Vagina (tissue), 2 donors: Measurements from ENCODE around the gene KRTAP8-1. TPM values are rescaled to one million over a fixed set of nuclear protein-coding genes. Genes with fewer than 3 reads are reported as not detected.

Experiments used
- DNase-seq, 2 donors: peaks; one replicate each; pipeline ENCODE4 v3.0.0-alpha.2; 2017; ENCODE audit errors: extremely low spot score in 2 of 2
- H3K27ac ChIP-seq: fragments of 200-600 bp; sonication (generic); one replicate; pipeline ENCODE4 v1.5.1; 2019
- H3K27me3 ChIP-seq: fragments of 200-600 bp; sonication (generic); one replicate; pipeline ENCODE4 v1.5.1; 2019
- H3K36me3 ChIP-seq, 2 donors: fragments of 200-600 bp; sonication (generic); one replicate each; pipeline ENCODE4 v1.5.1; 2017 to 2019
- H3K4me1 ChIP-seq: fragments of 200-600 bp; sonication (generic); one replicate; pipeline ENCODE4 v1.5.1; 2019
- H3K4me3 ChIP-seq, 2 donors: fragments of 200-600 bp; sonication (generic); 1 replicate in 1 of 2; 2 replicates in 1 of 2; pipeline ENCODE4 v1.5.1; 2016 to 2019
- H3K9me3 ChIP-seq: fragments of 200-600 bp; sonication (generic); one replicate; pipeline ENCODE4 v1.5.1; 2019
- CTCF ChIP-seq, 3 experiments: fragments of 450-650 bp in 2 of 3; fragments of 200-600 bp in 1 of 3; sonication (generic) in 1 of 3; IDR thresholded peaks; one replicate each; pipeline ENCODE4 v1.5.1; 2017 to 2019; ENCODE audit warnings: antibody characterized with exemption in 3 of 3, mild to moderate bottlenecking in 2 of 3, moderate library complexity in 2 of 3
- POLR2A ChIP-seq, 2 donors: fragments of 450-650 bp; IDR thresholded peaks; one replicate each; pipeline ENCODE4 v1.6.1; 2017; ENCODE audit warnings: antibody characterized with exemption in 2 of 2, mild to moderate bottlenecking in 2 of 2, moderate library complexity in 2 of 2
- POLR2AphosphoS5 ChIP-seq, 2 donors: sonication (generic); formaldehyde crosslinking; IDR thresholded peaks; one replicate each; pipeline ENCODE4 v1.9.0; 2017; ENCODE audit warnings: antibody characterized with exemption in 2 of 2, mild to moderate bottlenecking in 2 of 2, low read depth in 1 of 2; ENCODE audit not compliant: insufficient read depth in 1 of 2
- intact Hi-C: fragments of 100-400 bp; cut with DNase I; formaldehyde crosslinking; loops from one replicate; pipeline ENCODE4 v1.15.1; 2023
- total RNA-seq: library from RNA; depleted of rRNA; stranded (reverse); fragments of >200 nt; gene quantifications from one replicate; pipeline ENCODE4 v1.2.3, GENCODE V29; 2016

KRTAP8-1 gene
- total RNA-seq, 1 donor from 2014 or later, result not detected

DNA sequence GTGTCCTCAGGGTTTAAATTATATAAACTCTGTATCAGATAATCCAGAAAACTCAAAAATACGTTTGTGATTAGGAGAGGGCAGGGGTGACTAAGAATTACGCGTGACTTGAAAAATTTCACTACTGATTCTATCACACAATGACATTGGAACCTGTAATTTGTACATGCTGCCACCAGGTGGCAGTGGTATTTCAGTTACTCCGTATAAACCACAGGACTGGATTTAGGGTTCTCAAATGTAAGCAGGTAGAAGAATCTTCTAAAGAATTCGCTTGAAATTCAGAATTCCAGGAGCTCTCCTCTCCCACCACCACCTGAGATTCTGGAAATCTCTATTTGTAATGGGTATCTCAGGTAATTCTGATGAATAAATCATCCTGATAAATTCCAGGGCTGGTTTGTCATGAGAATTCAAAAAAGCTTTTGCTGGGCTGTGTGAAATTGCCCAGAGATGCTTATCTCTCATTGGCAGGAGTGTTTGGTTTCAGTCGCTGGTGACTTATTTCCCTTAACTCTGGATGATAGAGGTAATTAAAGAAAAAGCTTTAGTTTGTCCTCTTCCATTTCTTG, 18.2 kb upstream of the KRTAP8-1 start:
- no peak for DNase-seq
- Histone ChIP-seq H3K4me3 (no peak overlapping the region), H3K4me1 (no peaks in the 10 kb centered on the region), H3K36me3 (no peaks in the 10 kb centered on the region), H3K9me3 (no peaks in the 10 kb centered on the region), H3K27me3 (no peaks in the 10 kb centered on the region), H3K27ac (no peak overlapping the region)
- no peak for TF ChIP-seq CTCF (IDR thresholded peaks at IDR 0.05)
- no peak for TF ChIP-seq POLR2AphosphoS5 (IDR thresholded peaks at IDR 0.05; ENCODE audit: insufficient read depth in 1 of 2, low read depth in 1 of 2)
- no peak for TF ChIP-seq POLR2A (IDR thresholded peaks at IDR 0.05)
- intact Hi-C loops, result no loop called here

DNA sequence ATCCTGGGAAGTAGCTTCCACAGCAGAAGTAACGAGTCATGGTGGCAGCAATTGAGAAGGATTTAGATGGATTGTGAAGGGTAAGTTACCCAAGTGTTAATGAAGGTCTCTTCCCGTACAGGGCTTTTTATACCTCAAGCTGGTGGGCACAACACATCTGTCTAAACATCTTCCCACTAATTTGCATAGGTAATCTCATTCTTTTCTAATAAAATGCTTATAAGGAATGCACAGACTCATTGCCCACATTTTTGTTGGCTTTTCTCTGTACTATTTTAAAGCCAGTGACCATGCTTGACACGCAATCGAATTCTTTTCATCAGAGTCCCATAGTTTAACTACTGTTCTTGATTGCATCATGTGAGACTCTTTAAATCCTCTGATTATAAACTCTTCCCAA, 16.6 kb upstream of the KRTAP8-1 start, which contains the start of gene KRTAP7-1:
KRTAP7-1 (minus strand) TSS at position 101 of the 400 bp plus-strand sequence; CDS start at position 40, 61 bp downstream.
- Histone ChIP-seq H3K36me3 (no peaks in the 10 kb centered on the region), H3K27me3 (no peaks in the 10 kb centered on the region), H3K9me3 (no peaks in the 10 kb centered on the region), H3K4me1 (no peaks in the 10 kb centered on the region), H3K4me3 (no peak within 1 kb of the TSS), H3K27ac (no peak within 1 kb of the TSS)
- no peak for TF ChIP-seq POLR2A (IDR thresholded peaks at IDR 0.05)
- no peak for TF ChIP-seq CTCF (IDR thresholded peaks at IDR 0.05)
- no peak for TF ChIP-seq POLR2AphosphoS5 (IDR thresholded peaks at IDR 0.05; ENCODE audit: insufficient read depth in 1 of 2, low read depth in 1 of 2)
- no peak for DNase-seq
- intact Hi-C loops, result no loop called here

DNA sequence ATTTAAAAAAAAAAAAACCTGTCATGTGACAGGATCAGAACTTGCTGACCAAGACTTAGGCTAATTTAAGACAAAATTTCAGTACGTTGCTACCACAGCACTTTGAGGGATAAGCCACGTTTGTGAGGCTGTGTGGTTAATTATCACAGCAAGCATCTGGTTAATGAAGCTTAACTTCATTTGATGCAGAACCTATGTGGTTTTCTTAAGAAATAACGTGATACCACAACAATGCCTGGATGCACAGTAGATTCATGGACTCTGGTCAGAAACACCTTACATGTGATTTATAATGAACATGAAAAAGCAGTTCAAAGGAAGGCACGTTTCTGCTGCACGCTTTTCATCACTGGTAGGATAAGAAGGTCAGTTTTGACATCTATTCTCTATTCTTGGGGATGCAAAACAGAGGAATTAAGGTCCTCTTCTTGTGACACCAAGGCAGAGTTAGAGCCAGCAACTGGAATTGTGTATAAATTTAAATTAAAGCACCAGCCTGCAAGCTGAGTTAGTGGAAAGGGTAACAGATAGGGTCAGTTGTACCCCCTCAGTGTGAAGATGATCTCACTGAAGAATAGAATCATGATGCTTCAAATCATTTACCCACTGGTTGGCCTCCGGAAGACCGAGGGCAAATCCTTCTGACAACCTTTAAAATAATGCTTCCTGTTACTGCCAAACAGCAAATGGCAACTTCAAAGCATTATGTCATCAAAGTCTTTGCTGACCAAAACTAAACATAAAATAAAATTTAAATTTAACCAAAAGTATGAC, 6.0 kb upstream of the KRTAP8-1 start:
- TF ChIP-seq POLR2A (IDR thresholded peaks at IDR 0.05) (no peak), CTCF (IDR thresholded peaks at IDR 0.05) (no peak), POLR2AphosphoS5 (IDR thresholded peaks at IDR 0.05; ENCODE audit: insufficient read depth in 1 of 2, low read depth in 1 of 2) (no peak)
- intact Hi-C loops, result no loop called here
- H3K4me1 ChIP-seq, result no peaks in the 10 kb centered on the region
- H3K36me3 ChIP-seq, result no peaks in the 10 kb centered on the region
- no peaks in the 10 kb centered on the region for H3K9me3 ChIP-seq
- no peak for DNase-seq
- H3K27ac ChIP-seq, result no peak overlapping the region
- H3K27me3 ChIP-seq, result no peaks in the 10 kb centered on the region
- H3K4me3 ChIP-seq, result no peak overlapping the region

DNA sequence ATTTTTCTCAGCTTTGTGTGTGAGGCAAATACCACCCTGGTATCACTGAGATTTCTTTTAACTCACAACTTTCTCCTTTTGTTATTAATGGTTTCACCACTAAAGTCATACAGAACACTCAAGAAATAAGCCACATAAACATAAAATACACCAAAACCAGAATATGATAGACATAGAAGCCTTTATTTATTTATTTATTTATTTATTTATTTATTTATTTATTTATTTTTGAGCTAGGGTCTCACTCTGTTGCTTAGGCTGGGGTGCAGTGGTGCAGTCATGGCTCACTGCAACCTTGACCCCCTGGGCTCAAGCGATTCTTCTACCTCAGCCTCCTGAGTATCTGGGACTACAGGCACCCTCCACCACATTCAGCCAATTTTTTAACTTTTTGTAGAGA, 12.5 kb downstream of the KRTAP8-1 start:
- no peaks in the 10 kb centered on the region for H3K36me3 ChIP-seq
- H3K4me3 ChIP-seq, result no peak overlapping the region
- no peak for DNase-seq
- no peaks in the 10 kb centered on the region for H3K27me3 ChIP-seq
- intact Hi-C loops, result no loop called here
- H3K27ac ChIP-seq, result no peak overlapping the region
- H3K4me1 ChIP-seq, result no peaks in the 10 kb centered on the region
- TF ChIP-seq CTCF (IDR thresholded peaks at IDR 0.05), result no peak
- TF ChIP-seq POLR2AphosphoS5 (IDR thresholded peaks at IDR 0.05; ENCODE audit: insufficient read depth in 1 of 2, low read depth in 1 of 2), result no peak
- no peaks in the 10 kb centered on the region for H3K9me3 ChIP-seq
